HepG2 (cell line): ENCODE data around the gene IGFBP5. TPM values are rescaled to one million over a fixed set of nuclear protein-coding genes. Genes with fewer than 3 reads are reported as not detected.

ENCODE experiments used
- ATAC-seq: fragments of 200-7000 bp; cut with Tn5 transposase; 3 replicates; pipeline ENCODE4 v1.9.1; 2020; ENCODE audit warnings: mild to moderate bottlenecking, moderate library complexity
- BruUV-seq: library from RNA; stranded (reverse); fragments of 400-500 nt; replicated peaks from 2 replicates; lab custom pipeline; 2021; lab: Mats Ljungman, UMichigan
- CTCF ChIA-PET: fragments of 300-600 bp; formaldehyde crosslinking; extraction: SDS; loops from one replicate; lab custom pipeline; 2021; ENCODE audit warnings: low total read pairs, inconsistent platforms, low intra/inter-chr PET ratio; lab: Yijun Ruan, JAX
- POLR2A ChIA-PET: fragments of 350-600 bp; sonication (Branson Sonifier 250); formaldehyde crosslinking; loops from one replicate; lab custom pipeline; 2020; ENCODE audit warnings: antibody characterized with exemption, inconsistent platforms; lab: Yijun Ruan, JAX
- DNase-seq: peaks from one replicate; pipeline ENCODE4 v3.0.0-alpha.2; 2015; ENCODE audit warnings: low spot score
- FAIRE-seq: peaks from 3 replicates; lab custom pipeline; 2011; peaks lifted over from hg19 to GRCh38; lab: Jason Lieb, UNC
- H2AFZ ChIP-seq: one replicate; pipeline ENCODE4 v1.6.1; 2011; ENCODE audit warnings: low read length, inconsistent platforms
- H3K27ac ChIP-seq: fragments of 300-600 bp; 3 replicates; pipeline ENCODE4 v1.8.0; 2011; ENCODE audit warnings: mixed run types, mild to moderate bottlenecking, mixed read lengths, low read length, inconsistent platforms; ENCODE audit not compliant: insufficient read depth; ENCODE audit errors: extremely low read length
- H3K27me3 ChIP-seq, 2 experiments: fragments of 200-600 bp in 1 of 2; 2 replicates in 1 of 2; 3 replicates in 1 of 2; pipeline versions ENCODE4 v1.6.0 to v1.8.0; 2011; ENCODE audit warnings: low read length in 2 of 2, mild to moderate bottlenecking in 2 of 2, moderate library complexity in 2 of 2, inconsistent platforms in 1 of 2; ENCODE audit not compliant: insufficient read depth in 2 of 2, control insufficient read depth in 1 of 2
- H3K36me3 ChIP-seq, 2 experiments: fragments of 200-600 bp in 1 of 2; replicated peaks in 1 of 2; 2 replicates in 1 of 2; 3 replicates in 1 of 2; pipeline versions ENCODE4 v1.5.1 to v1.8.0; 2011; ENCODE audit warnings: low read length in 2 of 2, inconsistent platforms in 1 of 2; ENCODE audit not compliant: insufficient read depth in 2 of 2, control insufficient read depth in 1 of 2
- H3K4me1 ChIP-seq: 2 replicates; pipeline ENCODE4 v1.5.1; 2012; ENCODE audit warnings: low read length, inconsistent platforms; ENCODE audit not compliant: insufficient read depth
- H3K4me2 ChIP-seq: 2 replicates; pipeline ENCODE4 v1.6.0; 2011; ENCODE audit warnings: low read depth, low read length, inconsistent platforms
- H3K4me3 ChIP-seq, 3 experiments: fragments of 200-600 bp in 1 of 3; sonication (generic), shearing (Covaris generic) in 1 of 3; replicated peaks in 1 of 3; 2 replicates each; pipeline ENCODE4 v1.5.1; 2011 to 2016; ENCODE audit warnings: low read length in 3 of 3, inconsistent platforms in 2 of 3, low read depth in 2 of 3, mild to moderate bottlenecking in 2 of 3, control low read depth in 1 of 3, mixed read lengths in 1 of 3; ENCODE audit not compliant: insufficient read depth in 1 of 3
- H3K79me2 ChIP-seq: one replicate; pipeline ENCODE4 v1.6.1; 2011; ENCODE audit warnings: low read length, inconsistent platforms; ENCODE audit not compliant: insufficient read depth
- H3K9ac ChIP-seq: 2 replicates; pipeline ENCODE4 v1.6.0; 2011; ENCODE audit warnings: mild to moderate bottlenecking, low read depth, low read length, inconsistent platforms; ENCODE audit not compliant: insufficient read depth
- H3K9me3 ChIP-seq: 2 replicates; pipeline ENCODE4 v1.5.1; 2012; ENCODE audit warnings: mild to moderate bottlenecking, low read length
- H4K20me1 ChIP-seq: 2 replicates; pipeline ENCODE4 v1.6.0; 2011; ENCODE audit warnings: inconsistent platforms, mild to moderate bottlenecking, low read length, moderate library complexity; ENCODE audit not compliant: insufficient read depth
- GABPB1 ChIP-seq: IDR thresholded peaks from 2 replicates; pipeline ENCODE4 v1.6.1; 2016; ENCODE audit warnings: mild to moderate bottlenecking, missing genetic modification reagents, moderate library complexity, missing compliant biosample characterization
- GFI1 ChIP-seq: sonication (generic); formaldehyde crosslinking; IDR thresholded peaks from 2 replicates; pipeline ENCODE4 v1.5.0; 2020; ENCODE audit warnings: missing genetic modification reagents, mild to moderate bottlenecking, borderline replicate concordance
- GLI4 ChIP-seq: sonication (generic); formaldehyde crosslinking; IDR thresholded peaks from 2 replicates; pipeline ENCODE4 v1.5.1; 2020; ENCODE audit warnings: missing genetic modification reagents, mild to moderate bottlenecking, moderate library complexity, borderline replicate concordance
- JUNB ChIP-seq: sonication (generic); formaldehyde crosslinking; IDR thresholded peaks from 2 replicates; pipeline ENCODE4 v1.8.0; 2022; ENCODE audit warnings: missing genetic modification reagents, mild to moderate bottlenecking, borderline replicate concordance
- KLF6 ChIP-seq: IDR thresholded peaks from 2 replicates; pipeline ENCODE4 v1.8.0; 2016; ENCODE audit warnings: missing biosample characterization, missing genetic modification reagents
- RARA ChIP-seq: IDR thresholded peaks from 2 replicates; pipeline ENCODE4 v1.6.1; 2016; ENCODE audit warnings: missing genetic modification reagents, missing compliant biosample characterization
- SALL1 ChIP-seq: sonication (generic); formaldehyde crosslinking; IDR thresholded peaks from 2 replicates; pipeline ENCODE4 v1.8.0; 2022; ENCODE audit warnings: mild to moderate bottlenecking, missing genetic modification reagents
- SALL2 ChIP-seq: sonication (generic); formaldehyde crosslinking; IDR thresholded peaks from 2 replicates; pipeline ENCODE4 v1.8.1; 2023; ENCODE audit warnings: mild to moderate bottlenecking, missing genetic modification reagents, inconsistent platforms
- SMYD3 ChIP-seq: sonication (generic); formaldehyde crosslinking; IDR thresholded peaks from 2 replicates; pipeline ENCODE4 v1.8.1; 2023; ENCODE audit warnings: mild to moderate bottlenecking, missing genetic modification reagents
- SOX13 ChIP-seq, 3 experiments: fragments of 450-650 bp in 1 of 3; sonication (generic) in 1 of 3; formaldehyde crosslinking in 1 of 3; IDR thresholded peaks in 2 of 3; conservative IDR thresholded peaks in 1 of 3; 2 replicates each; pipeline versions ENCODE4 v1.5.0 to v1.6.1; 2016 to 2020; ENCODE audit warnings: antibody characterized with exemption in 1 of 3, mild to moderate bottlenecking in 1 of 3, missing compliant biosample characterization in 1 of 3, missing genetic modification reagents in 1 of 3, moderate library complexity in 1 of 3
- TERF1 ChIP-seq: sonication (generic); formaldehyde crosslinking; IDR thresholded peaks from 2 replicates; pipeline ENCODE4 v1.8.0; 2022; ENCODE audit warnings: mild to moderate bottlenecking, missing genetic modification reagents, moderate library complexity
- ZBTB25 ChIP-seq: IDR thresholded peaks from 2 replicates; pipeline ENCODE4 v1.6.1; 2018; ENCODE audit warnings: missing genetic modification reagents
- ZBTB42 ChIP-seq: sonication (generic); formaldehyde crosslinking; IDR thresholded peaks from 2 replicates; pipeline ENCODE4 v1.5.0; 2020; ENCODE audit warnings: mild to moderate bottlenecking, missing genetic modification reagents
- ZBTB8A ChIP-seq: sonication (generic); formaldehyde crosslinking; IDR thresholded peaks from 2 replicates; pipeline ENCODE4 v1.4.0; 2020; ENCODE audit warnings: mild to moderate bottlenecking, low read depth, missing genetic modification reagents, borderline replicate concordance
- ZNF180 ChIP-seq: sonication (generic); formaldehyde crosslinking; IDR thresholded peaks from 2 replicates; pipeline ENCODE4 v1.4.0; 2020; ENCODE audit warnings: low read depth, missing genetic modification reagents, borderline replicate concordance
- ZNF275 ChIP-seq: sonication (generic); formaldehyde crosslinking; IDR thresholded peaks from 2 replicates; pipeline ENCODE4 v1.8.0; 2022; ENCODE audit warnings: missing genetic modification reagents, mild to moderate bottlenecking, inconsistent platforms, borderline replicate concordance
- ZNF33A ChIP-seq: sonication (generic); formaldehyde crosslinking; IDR thresholded peaks from 2 replicates; pipeline ENCODE4 v1.5.1; 2020; ENCODE audit warnings: missing genetic modification reagents, mild to moderate bottlenecking, moderate library complexity, borderline replicate concordance
- ZNF709 ChIP-seq: sonication (generic); formaldehyde crosslinking; IDR thresholded peaks from 2 replicates; pipeline ENCODE4 v1.5.0; 2020; ENCODE audit warnings: mild to moderate bottlenecking, missing genetic modification reagents
- ZNF780A ChIP-seq: sonication (generic); formaldehyde crosslinking; IDR thresholded peaks from 2 replicates; pipeline ENCODE4 v1.8.0; 2022; ENCODE audit warnings: mild to moderate bottlenecking, missing genetic modification reagents, moderate library complexity
- WGBS: methylation state at CpG from one replicate; pipeline ENCODE4 v1.1.6; 2017; ENCODE audit warnings: low lambda C conversion rate; 5-methylcytosine and 5-hydroxymethylcytosine counted together
- in situ Hi-C: cut with HindIII; loops from 2 replicates; pipeline ENCODE4 v1.10.0; 2017; ENCODE audit warnings: low pct_unique_long_range_greater_than_20kb; ENCODE audit not compliant: extremely low pct_ligation_motif_present
- intact Hi-C: fragments of 100-400 bp; cut with micrococcal nuclease; formaldehyde crosslinking; loops from one replicate; pipeline ENCODE4 v1.10.0; 2022; ENCODE audit not compliant: unreplicated experiment
- polyA plus RNA-seq, 8 experiments: library from polyadenylated mRNA; depleted of rRNA in 3 of 8; stranded (reverse) in 7 of 8; unstranded in 1 of 8; fragments of >200 nt; fragmentation: Illumina TruSeq in 4 of 8; extraction: Trizol in 4 of 8; gene quantifications; 2 replicates each; pipeline versions ENCODE4 v1.2.1 to v1.2.3, GENCODE V29; 2011 to 2016; ENCODE audit warnings: low read depth in 4 of 8, missing spikeins in 1 of 8, mixed read lengths in 1 of 8; ENCODE audit not compliant: insufficient read depth in 1 of 8
- total RNA-seq, 5 experiments: library from RNA; depleted of rRNA; stranded (reverse); fragments of >200 nt; fragmentation: Illumina TruSeq; extraction: Trizol; gene quantifications; 2 replicates each; pipeline ENCODE4 v1.2.3, GENCODE V29; 2016; ENCODE audit warnings: low read depth in 1 of 5

Gene IGFBP5
- total and polyA plus RNA-seq, 2 of the 13 experiments (the other 11 are each of a cell fraction or from before 2014, with no cell fraction given), result 0.15 TPM; not detected in 1

GRCh38 chr2:216740557-216741222 lies 45.3 kb upstream of the IGFBP5 start (continued):
- no peak for TF ChIP-seq SOX13 (IDR thresholded peaks at IDR 0.05)
- peak in 1 of 2 experiments; percentile 38; a peak in 1 of 4 replicates for TF ChIP-seq SOX13 (CRISPR knock-in tag; conservative IDR thresholded peaks at IDR 0.05 in 1 of 2, IDR thresholded peaks at IDR 0.05 in 1 of 2)
- no peak for TF ChIP-seq KLF6 (CRISPR knock-in tag)
- TF ChIP-seq GABPB1, result no peak
- no peak for TF ChIP-seq ZNF780A (CRISPR knock-in tag)
- no peak for TF ChIP-seq ZNF275
- TF ChIP-seq RARA, result peak; percentile 55; the same call in 1 of the 2 replicates

GRCh38 chr2:216739035-216739434 lies 43.7 kb upstream of the IGFBP5 start:
- peaks cover 21% of the 10 kb centered on the region for H3K4me1 ChIP-seq
- TF ChIP-seq SMYD3, result no peak
- TF ChIP-seq TERF1 (CRISPR knock-in tag), result no peak
- TF ChIP-seq GFI1, result no peak
- no peak for TF ChIP-seq ZBTB42 (CRISPR knock-in tag)
- no peak for TF ChIP-seq SALL2 (CRISPR knock-in tag)
- no peak for TF ChIP-seq ZNF709 (CRISPR knock-in tag)
- TF ChIP-seq SALL1, result no peak
- TF ChIP-seq ZNF33A (CRISPR knock-in tag), result no peak
- no peak for TF ChIP-seq ZNF180 (CRISPR knock-in tag)
- no peak for TF ChIP-seq JUNB (CRISPR knock-in tag)
- no peak for TF ChIP-seq ZBTB8A
- TF ChIP-seq GLI4, result no peak
- no peak for TF ChIP-seq ZBTB25 (CRISPR knock-in tag)
- TF ChIP-seq, all 625 proteins: peak for 0
- Histone ChIP-seq H3K27ac (no peak overlapping the region), H3K9ac (no peak overlapping the region), H3K9me3 (no peaks in the 10 kb centered on the region), H3K36me3 (no peaks in the 10 kb centered on the region), H3K27me3 (0 out of 5 replicates have a peak, but pooled peaks cover 0 to 1% of the 10 kb centered on the region in 2 experiments), H3K79me2 (no peaks in the 10 kb centered on the region), H3K4me2 (no peak overlapping the region), H4K20me1 (no peaks in the 10 kb centered on the region), H2AFZ (no peak overlapping the region), H3K4me3 (no peak overlapping the region)
- no TSS peak for BruUV-seq
- WGBS, result 68% methylated on average over 3 of the region's 3 CpGs
- ChIA-PET POLR2A (no interaction called here), CTCF (no interaction called here)
- ATAC-seq (no peak), DNase-seq (no peak), FAIRE-seq (no peak)
- intact Hi-C loops, result no loop called here
- in situ Hi-C loops, result no loop called here
